ENCODE measurements around the gene DQX1. TPM values are rescaled to one million over a fixed set of nuclear protein-coding genes. Genes with fewer than 3 reads are reported as not detected.
A peak's percentile ranks its signal among the peaks of the same experiment; 100 is the strongest.

The DQX1 gene
- total RNA-seq, 1 experiment from 2014 or later: 1.3 TPM

- TF ChIP-seq USF2 (CRISPR knock-in tag; IDR thresholded peaks at IDR 0.05) (no peak), EMX1 (CRISPR knock-in tag; IDR thresholded peaks at IDR 0.05) (no peak), TCF7 (CRISPR knock-in tag; IDR thresholded peaks at IDR 0.05; ENCODE audit: low read depth) (no peak), ZNF416 (CRISPR knock-in tag; IDR thresholded peaks at IDR 0.05) (no peak), SOX15 (CRISPR knock-in tag; IDR thresholded peaks at IDR 0.05) (no peak), JAZF1 (CRISPR knock-in tag; IDR thresholded peaks at IDR 0.05) (no peak), HMGXB4 (CRISPR knock-in tag; IDR thresholded peaks at IDR 0.05) (no peak)
- TF ChIP-seq, protein P1, sequence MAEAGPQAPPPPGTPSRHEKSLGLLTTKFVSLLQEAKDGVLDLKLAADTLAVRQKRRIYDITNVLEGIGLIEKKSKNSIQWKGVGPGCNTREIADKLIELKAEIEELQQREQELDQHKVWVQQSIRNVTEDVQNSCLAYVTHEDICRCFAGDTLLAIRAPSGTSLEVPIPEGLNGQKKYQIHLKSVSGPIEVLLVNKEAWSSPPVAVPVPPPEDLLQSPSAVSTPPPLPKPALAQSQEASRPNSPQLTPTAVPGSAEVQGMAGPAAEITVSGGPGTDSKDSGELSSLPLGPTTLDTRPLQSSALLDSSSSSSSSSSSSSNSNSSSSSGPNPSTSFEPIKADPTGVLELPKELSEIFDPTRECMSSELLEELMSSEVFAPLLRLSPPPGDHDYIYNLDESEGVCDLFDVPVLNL (CRISPR knock-in tag; IDR thresholded peaks at IDR 0.05; ENCODE audit: borderline replicate concordance, low read depth): no peak
Observed at GRCh38 chr2:74560591-74560990, 34.6 kb upstream of the DQX1 start (continued).

- ATAC-seq (peak; percentile 71), DNase-seq (ENCODE audit: low spot score) (peak; percentile 28)
- no peak overlapping the region for H3K4me3 Mint-ChIP-seq
- peaks cover 15% of the 10 kb centered on the region for H3K4me1 Mint-ChIP-seq
- no peaks in the 10 kb centered on the region for H3K36me3 Mint-ChIP-seq
- H3K27ac Mint-ChIP-seq: no peak overlapping the region
- H3K9me3 Mint-ChIP-seq: no peaks in the 10 kb centered on the region
- ChIA-PET CTCF (interaction anchor here (1.0 to 1.6 kb wide), 5 partner anchors 13 to 87 kb away, joined by 3 to 8 read pairs (median 3); partner anchors contain the start of gene MRPL53), POLR2A (interaction anchor here (0.6 kb wide), 1 partner anchor 20 kb away, joined by 3 read pairs; no protein-coding TSS in a partner anchor)
- peaks cover 66% of the 10 kb centered on the region for H3K27me3 Mint-ChIP-seq (ENCODE audit: low read depth)
- TF ChIP-seq, protein P2, sequence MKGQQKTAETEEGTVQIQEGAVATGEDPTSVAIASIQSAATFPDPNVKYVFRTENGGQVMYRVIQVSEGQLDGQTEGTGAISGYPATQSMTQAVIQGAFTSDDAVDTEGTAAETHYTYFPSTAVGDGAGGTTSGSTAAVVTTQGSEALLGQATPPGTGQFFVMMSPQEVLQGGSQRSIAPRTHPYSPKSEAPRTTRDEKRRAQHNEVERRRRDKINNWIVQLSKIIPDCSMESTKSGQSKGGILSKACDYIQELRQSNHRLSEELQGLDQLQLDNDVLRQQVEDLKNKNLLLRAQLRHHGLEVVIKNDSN (CRISPR knock-in tag; IDR thresholded peaks at IDR 0.05): no peak
- TF ChIP-seq ETV6 (CRISPR knock-in tag; IDR thresholded peaks at IDR 0.05): no peak
- TF ChIP-seq GTF2I (CRISPR knock-in tag; conservative IDR thresholded peaks at IDR 0.05): no peak
- no peak for TF ChIP-seq TP53 (CRISPR knock-in tag; IDR thresholded peaks at IDR 0.05)
- TF ChIP-seq JUN (CRISPR knock-in tag; IDR thresholded peaks at IDR 0.05): no peak
- no peak for TF ChIP-seq FOXP1 (CRISPR knock-in tag; IDR thresholded peaks at IDR 0.05; ENCODE audit: borderline replicate concordance)
- TF ChIP-seq ATF6 (CRISPR knock-in tag; IDR thresholded peaks at IDR 0.05): no peak
- TF ChIP-seq OVOL2 (CRISPR knock-in tag; IDR thresholded peaks at IDR 0.05; ENCODE audit: borderline replicate concordance): no peak
- no peak for TF ChIP-seq TEAD4 (CRISPR knock-in tag; IDR thresholded peaks at IDR 0.05)
- TF ChIP-seq ZNF317 (CRISPR knock-in tag; IDR thresholded peaks at IDR 0.05; ENCODE audit: borderline replicate concordance, low read depth): no peak
- TF ChIP-seq, protein P3, sequence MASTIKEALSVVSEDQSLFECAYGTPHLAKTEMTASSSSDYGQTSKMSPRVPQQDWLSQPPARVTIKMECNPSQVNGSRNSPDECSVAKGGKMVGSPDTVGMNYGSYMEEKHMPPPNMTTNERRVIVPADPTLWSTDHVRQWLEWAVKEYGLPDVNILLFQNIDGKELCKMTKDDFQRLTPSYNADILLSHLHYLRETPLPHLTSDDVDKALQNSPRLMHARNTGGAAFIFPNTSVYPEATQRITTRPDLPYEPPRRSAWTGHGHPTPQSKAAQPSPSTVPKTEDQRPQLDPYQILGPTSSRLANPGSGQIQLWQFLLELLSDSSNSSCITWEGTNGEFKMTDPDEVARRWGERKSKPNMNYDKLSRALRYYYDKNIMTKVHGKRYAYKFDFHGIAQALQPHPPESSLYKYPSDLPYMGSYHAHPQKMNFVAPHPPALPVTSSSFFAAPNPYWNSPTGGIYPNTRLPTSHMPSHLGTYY (CRISPR knock-in tag; IDR thresholded peaks at IDR 0.05): no peak
- TF ChIP-seq NR3C1 (CRISPR knock-in tag; conservative IDR thresholded peaks at IDR 0.05; ENCODE audit: low read depth): no peak
- no peak for TF ChIP-seq ESRRA (CRISPR knock-in tag; IDR thresholded peaks at IDR 0.05; ENCODE audit: borderline replicate concordance)
- TF ChIP-seq ZNF219 (CRISPR knock-in tag; IDR thresholded peaks at IDR 0.05; ENCODE audit: borderline replicate concordance): no peak
- no peak for TF ChIP-seq USF2 (CRISPR knock-in tag; IDR thresholded peaks at IDR 0.05)
- TF ChIP-seq, protein P4, sequence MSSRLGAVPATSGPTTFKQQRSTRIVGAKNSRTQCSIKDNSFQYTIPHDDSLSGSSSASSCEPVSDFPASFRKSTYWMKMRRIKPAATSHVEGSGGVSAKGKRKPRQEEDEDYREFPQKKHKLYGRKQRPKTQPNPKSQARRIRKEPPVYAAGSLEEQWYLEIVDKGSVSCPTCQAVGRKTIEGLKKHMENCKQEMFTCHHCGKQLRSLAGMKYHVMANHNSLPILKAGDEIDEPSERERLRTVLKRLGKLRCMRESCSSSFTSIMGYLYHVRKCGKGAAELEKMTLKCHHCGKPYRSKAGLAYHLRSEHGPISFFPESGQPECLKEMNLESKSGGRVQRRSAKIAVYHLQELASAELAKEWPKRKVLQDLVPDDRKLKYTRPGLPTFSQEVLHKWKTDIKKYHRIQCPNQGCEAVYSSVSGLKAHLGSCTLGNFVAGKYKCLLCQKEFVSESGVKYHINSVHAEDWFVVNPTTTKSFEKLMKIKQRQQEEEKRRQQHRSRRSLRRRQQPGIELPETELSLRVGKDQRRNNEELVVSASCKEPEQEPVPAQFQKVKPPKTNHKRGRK (CRISPR knock-in tag; IDR thresholded peaks at IDR 0.05; ENCODE audit: borderline replicate concordance): no peak
- TF ChIP-seq SMAD4 (CRISPR knock-in tag; IDR thresholded peaks at IDR 0.05): no peak
- no peak for TF ChIP-seq GABPB1 (CRISPR knock-in tag; IDR thresholded peaks at IDR 0.05)
- no peak for TF ChIP-seq ZBTB21 (CRISPR knock-in tag; IDR thresholded peaks at IDR 0.05; ENCODE audit: borderline replicate concordance)
Observed at GRCh38 chr2:74559912-74560311, 33.9 kb upstream of the DQX1 start.

All from WTC11 (cell line).